CD4-positive, alpha-beta T cell (primary cell): ENCODE results near the gene ASCC3. TPM values are rescaled to one million over a fixed set of nuclear protein-coding genes. Genes with fewer than 3 reads are reported as not detected.

Source experiments
- ATAC-seq: fragments of 200-7000 bp; cut with Tn5 transposase; one replicate; pipeline ENCODE4 v1.10.0; 2022; ENCODE audit warnings: mild to moderate bottlenecking; ENCODE audit not compliant: poor library complexity
- CTCF ChIA-PET: fragments of 350-600 bp; sonication (Branson Sonifier 250); formaldehyde crosslinking; loops from one replicate; lab custom pipeline; 2021; ENCODE audit warnings: antibody characterized with exemption, inconsistent platforms; lab: Charles Lee
- POLR2A ChIA-PET: fragments of 350-600 bp; sonication (Branson Sonifier 250); formaldehyde crosslinking; loops from one replicate; lab custom pipeline; 2021; ENCODE audit warnings: antibody characterized with exemption, inconsistent platforms; lab: Charles Lee
- DNase-seq, 14 experiments: peaks; one replicate each; pipeline ENCODE4 v3.0.0-alpha.2; 2013 to 2020; ENCODE audit warnings: mixed read lengths in 2 of 14
- H3K27ac ChIP-seq, 2 donors: one replicate each; pipeline versions ENCODE4 v1.5.1 to v1.7.0; 2013; ENCODE audit warnings: low read length in 2 of 2, low read depth in 1 of 2, mild to moderate bottlenecking in 1 of 2
- H3K27me3 ChIP-seq, 2 experiments: 1 replicate in 1 of 2; 2 replicates in 1 of 2; pipeline versions ENCODE4 v1.6.1 to v1.7.0; 2013; ENCODE audit warnings: low read length in 2 of 2, control low read depth in 1 of 2, mild to moderate bottlenecking in 1 of 2, moderate library complexity in 1 of 2; ENCODE audit not compliant: insufficient read depth in 2 of 2, control insufficient read depth in 1 of 2
- H3K36me3 ChIP-seq: one replicate; pipeline ENCODE4 v1.6.1; 2013; ENCODE audit warnings: low read length, control low read depth; ENCODE audit not compliant: insufficient read depth
- H3K4me1 ChIP-seq: one replicate; pipeline ENCODE4 v1.6.1; 2013; ENCODE audit warnings: low read length, control low read depth; ENCODE audit not compliant: insufficient read depth
- H3K4me3 ChIP-seq: one replicate; pipeline ENCODE4 v1.5.1; 2013; ENCODE audit warnings: mild to moderate bottlenecking, low read length, moderate library complexity
- H3K9me3 ChIP-seq, 2 experiments: 1 replicate in 1 of 2; 2 replicates in 1 of 2; pipeline versions ENCODE4 v1.6.1 to v1.7.0; 2013; ENCODE audit warnings: low read length in 2 of 2, mild to moderate bottlenecking in 2 of 2, control low read depth in 1 of 2, moderate library complexity in 1 of 2; ENCODE audit not compliant: control insufficient read depth in 1 of 2, insufficient read depth in 1 of 2
- H3K27ac Mint-ChIP-seq: one replicate; pipeline ENCODE4 v1.8.0; 2020; ENCODE audit warnings: mixed read lengths
- H3K27me3 Mint-ChIP-seq: one replicate; pipeline ENCODE4 v1.8.0; 2021; ENCODE audit warnings: mixed read lengths
- H3K36me3 Mint-ChIP-seq: one replicate; pipeline ENCODE4 v1.8.0; 2021; ENCODE audit warnings: low read depth, mixed read lengths
- H3K4me1 Mint-ChIP-seq: one replicate; pipeline ENCODE4 v1.8.0; 2021; ENCODE audit warnings: low read depth, mixed read lengths
- H3K4me3 Mint-ChIP-seq: one replicate; pipeline ENCODE4 v1.8.0; 2020; ENCODE audit warnings: mild to moderate bottlenecking, mixed read lengths
- H3K9me3 Mint-ChIP-seq: one replicate; pipeline ENCODE4 v1.8.0; 2020; ENCODE audit warnings: mixed read lengths
- intact Hi-C, 2 experiments: fragments of 100-400 bp; cut with DNase I in 1 of 2; cut with micrococcal nuclease in 1 of 2; formaldehyde crosslinking; loops; one replicate each; pipeline versions ENCODE4 v1.15.1 to v1.9.0; 2023 to 2025; cut with DNase I, micrococcal nuclease
- total RNA-seq, 174 experiments: library from RNA in 2 of 174; stranded (reverse) in 2 of 174; gene quantifications; one replicate each; pipeline ENCODE4 v1.2.3 and lab custom pipeline; 2021 to 2026
- TF ChIP-seq, protein P1 (sequence below): fragments of 200-600 bp; IDR thresholded peaks from one replicate; pipeline ENCODE4 v1.8.0; 2022; ENCODE audit warnings: antibody characterized with exemption, mild to moderate bottlenecking

Gene ASCC3
- total RNA-seq, 2 experiments from 2014 or later = 28.9 to 30.4 TPM

DNA sequence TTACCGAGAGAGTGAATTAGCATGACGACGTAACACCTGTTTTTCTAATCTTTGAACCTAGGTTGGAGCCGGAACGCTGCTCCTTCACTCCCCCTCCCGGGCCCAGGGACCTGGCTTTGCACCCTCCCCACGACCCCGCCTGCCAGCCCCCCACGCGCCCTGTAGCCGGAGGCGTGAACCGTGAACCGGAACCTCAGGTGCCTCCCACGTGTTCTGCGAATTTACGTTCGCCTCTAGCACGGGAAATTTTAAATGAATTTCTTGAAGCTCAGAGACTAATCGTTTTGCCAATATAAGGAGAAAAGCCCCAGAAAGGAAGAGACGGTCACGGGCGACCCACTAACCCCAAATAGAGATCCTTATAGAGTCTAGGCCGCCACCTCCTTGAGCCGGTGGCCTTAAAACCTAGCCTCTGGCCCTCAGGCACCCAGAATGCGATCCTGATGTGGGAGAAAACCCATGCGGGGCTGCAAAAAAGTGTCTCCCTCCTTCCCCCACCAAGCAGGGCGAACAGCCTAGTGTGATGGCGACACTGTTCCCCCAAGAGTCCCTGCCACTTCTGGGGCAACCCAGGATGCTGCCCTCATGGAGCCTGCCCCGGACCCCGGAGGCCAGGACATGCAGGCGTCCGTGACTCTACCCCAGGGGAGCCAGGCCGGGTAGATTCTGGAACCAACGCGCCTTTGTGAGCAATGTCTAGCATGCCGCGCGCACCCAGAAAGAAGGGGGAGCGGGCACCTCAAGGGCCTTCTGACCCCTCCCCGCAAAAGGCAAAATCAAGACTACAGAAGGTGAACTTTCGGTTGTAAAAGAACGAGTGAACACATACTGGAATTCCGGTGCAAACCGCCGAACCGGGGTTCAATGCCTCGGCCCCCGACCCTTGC lies 413.8 kb downstream of the ASCC3 start:
- TF ChIP-seq, protein P1, sequence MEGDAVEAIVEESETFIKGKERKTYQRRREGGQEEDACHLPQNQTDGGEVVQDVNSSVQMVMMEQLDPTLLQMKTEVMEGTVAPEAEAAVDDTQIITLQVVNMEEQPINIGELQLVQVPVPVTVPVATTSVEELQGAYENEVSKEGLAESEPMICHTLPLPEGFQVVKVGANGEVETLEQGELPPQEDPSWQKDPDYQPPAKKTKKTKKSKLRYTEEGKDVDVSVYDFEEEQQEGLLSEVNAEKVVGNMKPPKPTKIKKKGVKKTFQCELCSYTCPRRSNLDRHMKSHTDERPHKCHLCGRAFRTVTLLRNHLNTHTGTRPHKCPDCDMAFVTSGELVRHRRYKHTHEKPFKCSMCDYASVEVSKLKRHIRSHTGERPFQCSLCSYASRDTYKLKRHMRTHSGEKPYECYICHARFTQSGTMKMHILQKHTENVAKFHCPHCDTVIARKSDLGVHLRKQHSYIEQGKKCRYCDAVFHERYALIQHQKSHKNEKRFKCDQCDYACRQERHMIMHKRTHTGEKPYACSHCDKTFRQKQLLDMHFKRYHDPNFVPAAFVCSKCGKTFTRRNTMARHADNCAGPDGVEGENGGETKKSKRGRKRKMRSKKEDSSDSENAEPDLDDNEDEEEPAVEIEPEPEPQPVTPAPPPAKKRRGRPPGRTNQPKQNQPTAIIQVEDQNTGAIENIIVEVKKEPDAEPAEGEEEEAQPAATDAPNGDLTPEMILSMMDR = no peak
- Mint-ChIP-seq H3K27me3 (peaks cover 98% of the 10 kb centered on the region), H3K4me1 (peaks cover 28% of the 10 kb centered on the region), H3K4me3 (no peak overlapping the region), H3K36me3 (no peaks in the 10 kb centered on the region), H3K9me3 (peaks cover 7% of the 10 kb centered on the region), H3K27ac (no peak overlapping the region)
- peaks cover 32% of the 10 kb centered on the region for H3K4me1 ChIP-seq
- peaks cover 87 to 99% of the 10 kb centered on the region in 2 experiments for H3K27me3 ChIP-seq
- peaks cover 26 to 47% of the 10 kb centered on the region in 2 experiments for H3K9me3 ChIP-seq
- ATAC-seq (no peak), DNase-seq (no peak)
- no peak overlapping the region for H3K27ac ChIP-seq
- H3K4me3 ChIP-seq = no peak overlapping the region
- intact Hi-C loops = loop anchor here (10.0 kb wide), 2 partner anchors 853 to 873 kb away; no protein-coding TSS in a partner anchor
- ChIA-PET CTCF (no interaction called here), POLR2A (no interaction called here)
- no peaks in the 10 kb centered on the region for H3K36me3 ChIP-seq

DNA sequence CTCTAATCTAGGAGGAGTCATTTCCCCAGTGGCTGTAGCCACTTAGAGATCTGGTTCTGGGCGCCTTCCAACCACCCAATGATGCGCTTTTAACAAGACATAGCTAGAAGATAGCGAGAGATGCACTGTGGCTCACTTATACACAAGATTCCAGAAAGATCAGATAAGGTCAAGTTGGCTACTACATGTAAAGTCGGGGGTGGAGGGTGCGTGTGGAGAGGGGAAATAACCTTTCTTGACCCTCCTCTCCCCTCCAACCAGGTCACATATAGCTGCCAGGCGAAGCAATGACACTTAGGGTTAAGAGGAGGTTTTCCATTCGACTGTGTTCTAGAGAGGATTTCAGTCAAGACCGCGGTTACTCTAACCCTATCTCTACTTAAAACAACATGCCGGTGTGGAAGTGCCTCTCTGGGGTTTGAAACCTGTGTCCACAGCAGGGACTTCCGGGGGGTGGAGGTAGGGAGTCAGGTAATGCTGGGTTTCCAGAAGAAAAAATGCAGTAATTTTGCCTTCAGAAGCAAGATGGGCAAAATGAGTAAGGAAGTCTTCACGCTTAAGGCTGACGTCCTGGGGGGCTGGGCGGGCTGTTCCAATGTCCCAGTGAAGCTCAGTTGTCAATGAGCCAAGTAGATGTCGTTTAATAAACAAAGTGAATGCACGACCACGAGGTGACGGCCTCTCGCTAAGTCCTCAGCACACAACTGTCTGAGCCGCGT lies 414.6 kb downstream of the ASCC3 start:
- peaks cover 93 to 99% of the 10 kb centered on the region in 2 experiments for H3K27me3 ChIP-seq
- CTCF ChIA-PET = no interaction called here
- peak overlapping the region; percentile 46 for H3K4me3 Mint-ChIP-seq
- H3K4me1 ChIP-seq = peaks cover 32% of the 10 kb centered on the region
- POLR2A ChIA-PET = no interaction called here
- peaks cover 27 to 47% of the 10 kb centered on the region in 2 experiments for H3K9me3 ChIP-seq
- peaks cover 98% of the 10 kb centered on the region for H3K27me3 Mint-ChIP-seq
- no peaks in the 10 kb centered on the region for H3K36me3 ChIP-seq
- ATAC-seq (no peak), DNase-seq (no peak)
- H3K4me3 ChIP-seq = no peak overlapping the region
- no peak overlapping the region for H3K27ac Mint-ChIP-seq
- peaks cover 34% of the 10 kb centered on the region for H3K4me1 Mint-ChIP-seq
- TF ChIP-seq, protein P1 = no peak
- peaks cover 7% of the 10 kb centered on the region for H3K9me3 Mint-ChIP-seq
- intact Hi-C loops = loop anchor here (10.0 kb wide), 2 partner anchors 852 to 872 kb away; no protein-coding TSS in a partner anchor
- no peaks in the 10 kb centered on the region for H3K36me3 Mint-ChIP-seq
- no peak overlapping the region for H3K27ac ChIP-seq

DNA sequence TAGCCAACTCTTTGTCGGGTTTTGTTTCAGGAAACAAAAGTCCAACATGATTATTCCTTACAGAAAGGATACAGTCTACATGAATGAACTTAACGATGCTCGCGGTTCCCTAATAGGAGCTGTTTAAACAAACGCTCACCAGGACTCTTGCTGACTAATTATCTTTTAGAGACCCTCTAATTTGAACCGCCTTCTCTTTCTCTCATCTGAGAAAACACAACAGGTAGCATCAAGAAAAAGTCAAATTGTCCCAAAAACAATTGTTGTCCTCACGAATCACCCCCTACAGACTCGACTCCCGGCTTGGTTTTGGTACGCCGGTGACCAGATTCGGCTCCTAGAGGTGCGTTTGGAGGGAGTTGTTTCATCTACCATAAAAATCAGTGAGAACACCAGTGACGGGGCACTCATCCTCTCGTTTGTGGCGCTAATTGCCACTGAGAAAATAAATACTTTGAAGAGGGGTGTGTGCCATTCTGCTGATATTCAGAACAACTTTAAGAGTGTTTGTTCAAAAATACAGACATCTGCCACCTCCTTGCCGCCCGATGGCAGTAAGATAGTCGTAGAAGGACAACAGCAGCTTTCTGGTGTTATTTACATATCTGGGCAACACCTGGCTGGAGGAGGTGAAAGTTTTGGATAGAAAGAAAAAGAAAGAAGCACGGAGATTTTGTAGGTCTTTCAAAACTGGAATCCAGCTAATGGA lies 415.3 kb downstream of the ASCC3 start:
- no peak overlapping the region for H3K4me3 Mint-ChIP-seq
- Histone ChIP-seq H3K36me3 (no peaks in the 10 kb centered on the region), H3K27me3 (peaks cover 97 to 99% of the 10 kb centered on the region in 2 experiments), H3K4me1 (peaks cover 39% of the 10 kb centered on the region), H3K4me3 (no peak overlapping the region), H3K27ac (no peak overlapping the region), H3K9me3 (peaks cover 33 to 54% of the 10 kb centered on the region in 2 experiments)
- DNase-seq (no peak), ATAC-seq (no peak)
- H3K4me1 Mint-ChIP-seq = peaks cover 34% of the 10 kb centered on the region
- TF ChIP-seq, protein P1 = no peak
- peaks cover 7% of the 10 kb centered on the region for H3K9me3 Mint-ChIP-seq
- ChIA-PET POLR2A (no interaction called here), CTCF (no interaction called here)
- intact Hi-C loops = loop anchor here (10.0 kb wide), 2 partner anchors 851 to 871 kb away; no protein-coding TSS in a partner anchor
- H3K36me3 Mint-ChIP-seq = no peaks in the 10 kb centered on the region
- H3K27ac Mint-ChIP-seq = no peak overlapping the region
- H3K27me3 Mint-ChIP-seq = peaks cover 98% of the 10 kb centered on the region
